A549 (cell line): ENCODE data around the gene VPS13D. TPM values are rescaled to one million over a fixed set of nuclear protein-coding genes. Genes with fewer than 3 reads are reported as not detected.
"Not testable (repeated sequence)": the region's sequence is repeated elsewhere in the genome, so short reads cannot be mapped to it uniquely, and the experiment has no call there.

Source experiments
- ATAC-seq, 2 experiments: fragments of 200-7000 bp in 1 of 2; fragments of >200 bp in 1 of 2; cut with Nextera tagmentation in 1 of 2; cut with Tn5 transposase in 1 of 2; 3 replicates each; pipeline versions ENCODE4 v1.8.0 to v1.9.1; 2018 to 2020; ENCODE audit warnings: mild to moderate bottlenecking in 1 of 2, moderate library complexity in 1 of 2
- CTCF ChIA-PET: fragments of 300-600 bp; sonication (Branson Sonifier 250); formaldehyde crosslinking; extraction: SDS; loops from one replicate; lab custom pipeline; 2021; ENCODE audit warnings: antibody characterized with exemption, inconsistent platforms; lab: Yijun Ruan, JAX
- POLR2A ChIA-PET: fragments of 350-600 bp; formaldehyde crosslinking; extraction: SDS; loops from one replicate; lab custom pipeline; 2021; ENCODE audit warnings: antibody characterized with exemption, inconsistent platforms; lab: Yijun Ruan, JAX
- DNase-seq, 2 experiments: peaks; one replicate each; pipeline versions ENCODE4 v3.0.0 to v3.0.0-alpha.2; 2011 to 2016; ENCODE audit warnings: low read depth in 1 of 2, low spot score in 1 of 2
- FAIRE-seq: peaks from 2 replicates; lab custom pipeline; 2011; peaks lifted over from hg19 to GRCh38; lab: Jason Lieb, UNC
- H3K27ac ChIP-seq, 2 experiments: fragments of >200 bp; sonication (Bioruptor Twin); formaldehyde crosslinking; 3 replicates each; pipeline ENCODE4 v1.5.1; 2016 to 2017
- H3K4me1 ChIP-seq: fragments of >200 bp; sonication (Bioruptor Twin); formaldehyde crosslinking; 3 replicates; pipeline ENCODE4 v1.6.1; 2016
- H3K4me2 ChIP-seq: fragments of >200 bp; sonication (Bioruptor Twin); formaldehyde crosslinking; 3 replicates; pipeline ENCODE4 v1.6.1; 2016
- H3K4me3 ChIP-seq: fragments of >200 bp; sonication (Bioruptor Twin); formaldehyde crosslinking; 3 replicates; pipeline ENCODE4 v1.5.1; 2016
- H3K9me3 ChIP-seq: fragments of >200 bp; sonication (Bioruptor Twin); formaldehyde crosslinking; 3 replicates; pipeline ENCODE4 v1.6.1; 2016
- CBX2 ChIP-seq: fragments of 200-600 bp; sonication (generic); IDR thresholded peaks from 2 replicates; pipeline ENCODE4 v1.6.1; 2016; ENCODE audit warnings: low read depth, mild to moderate bottlenecking, borderline replicate concordance
- CTCF ChIP-seq: fragments of >200 bp; sonication (Bioruptor Twin); formaldehyde crosslinking; IDR thresholded peaks from 3 replicates; pipeline ENCODE4 v1.5.1; 2016
- EP300 ChIP-seq, 2 experiments: fragments of >200 bp; sonication (Bioruptor Twin); formaldehyde crosslinking; IDR thresholded peaks; 2 replicates in 1 of 2; 3 replicates in 1 of 2; pipeline ENCODE4 v1.6.1; 2016 to 2017
- FOSL2 ChIP-seq, 2 experiments: fragments of 450-650 bp in 1 of 2; fragments of >200 bp in 1 of 2; sonication (Bioruptor Twin) in 1 of 2; formaldehyde crosslinking; IDR thresholded peaks; 2 replicates each; pipeline versions ENCODE4 v1.5.0 to v1.6.1; 2016 to 2020; ENCODE audit warnings: mild to moderate bottlenecking in 1 of 2, moderate library complexity in 1 of 2
- GATA3 ChIP-seq: IDR thresholded peaks from 2 replicates; pipeline ENCODE4 v1.6.1; 2012; ENCODE audit warnings: borderline replicate concordance
- HMGXB4 ChIP-seq: fragments of 250-450 bp; sonication (Bioruptor Pico); IDR thresholded peaks from 2 replicates; pipeline ENCODE4 v1.5.0; 2021; ENCODE audit warnings: mild to moderate bottlenecking, moderate library complexity, borderline replicate concordance
- HOXB13 ChIP-seq: fragments of 250-450 bp; sonication (Bioruptor Pico); IDR thresholded peaks from 2 replicates; pipeline ENCODE4 v1.5.0; 2020; ENCODE audit warnings: low read depth, mild to moderate bottlenecking, moderate library complexity
- HOXB5 ChIP-seq: fragments of 250-450 bp; sonication (Bioruptor Pico); IDR thresholded peaks from 2 replicates; pipeline ENCODE4 v1.5.0; 2020; ENCODE audit warnings: mild to moderate bottlenecking, moderate library complexity
- JUNB ChIP-seq: fragments of >200 bp; sonication (Bioruptor Twin); formaldehyde crosslinking; IDR thresholded peaks from 2 replicates; pipeline ENCODE4 v1.6.1; 2016
- MAFK ChIP-seq: fragments of 450-650 bp; IDR thresholded peaks from 2 replicates; pipeline ENCODE4 v1.6.1; 2014; ENCODE audit not compliant: partially characterized antibody
- NR3C1 ChIP-seq: fragments of >200 bp; sonication (Bioruptor Twin); formaldehyde crosslinking; IDR thresholded peaks from 3 replicates; pipeline ENCODE4 v1.6.1; 2017
- POLR2A ChIP-seq: IDR thresholded peaks from 2 replicates; pipeline ENCODE4 v1.6.1; 2012; ENCODE audit warnings: mild to moderate bottlenecking, low read length
- RCOR1 ChIP-seq: fragments of 150-350 bp; IDR thresholded peaks from 2 replicates; pipeline ENCODE4 v1.6.1; 2014; ENCODE audit warnings: antibody characterized with exemption, low read length, low read depth
- ZNF302 ChIP-seq: fragments of 250-450 bp; sonication (Bioruptor Pico); IDR thresholded peaks from 2 replicates; pipeline ENCODE4 v1.9.0; 2021; ENCODE audit warnings: inconsistent platforms, mild to moderate bottlenecking, moderate library complexity
- ZSCAN20 ChIP-seq: fragments of 250-450 bp; sonication (Bioruptor Pico); IDR thresholded peaks from 2 replicates; pipeline ENCODE4 v1.8.0; 2022; ENCODE audit warnings: mild to moderate bottlenecking, moderate library complexity
- WGBS: methylation state at CpG from one replicate; pipeline ENCODE4 v1.1.6; 2017; ENCODE audit errors: missing lambda C conversion rate; 5-methylcytosine and 5-hydroxymethylcytosine counted together
- polyA plus RNA-seq, 4 experiments: library from polyadenylated mRNA; depleted of rRNA in 3 of 4; stranded (reverse); fragments of >200 nt; fragmentation: RNase III in 1 of 4; extraction: RNeasy Plus Mini Kit Qiagen cat#74134 plus additional on column Dnase treatment in 1 of 4; gene quantifications; 2 replicates in 3 of 4; 3 replicates in 1 of 4; pipeline ENCODE4 v1.2.3, GENCODE V29; 2011 to 2017
- TF ChIP-seq, protein P1 (sequence below): fragments of 250-450 bp; sonication (Bioruptor Pico); IDR thresholded peaks from 2 replicates; pipeline ENCODE4 v1.5.0; 2020; ENCODE audit warnings: low read depth, mild to moderate bottlenecking, moderate library complexity

VPS13D gene
- polyA plus RNA-seq, 2 of the 4 experiments (the other 2 are of a cell fraction): 5.4 to 15.9 TPM

DNA sequence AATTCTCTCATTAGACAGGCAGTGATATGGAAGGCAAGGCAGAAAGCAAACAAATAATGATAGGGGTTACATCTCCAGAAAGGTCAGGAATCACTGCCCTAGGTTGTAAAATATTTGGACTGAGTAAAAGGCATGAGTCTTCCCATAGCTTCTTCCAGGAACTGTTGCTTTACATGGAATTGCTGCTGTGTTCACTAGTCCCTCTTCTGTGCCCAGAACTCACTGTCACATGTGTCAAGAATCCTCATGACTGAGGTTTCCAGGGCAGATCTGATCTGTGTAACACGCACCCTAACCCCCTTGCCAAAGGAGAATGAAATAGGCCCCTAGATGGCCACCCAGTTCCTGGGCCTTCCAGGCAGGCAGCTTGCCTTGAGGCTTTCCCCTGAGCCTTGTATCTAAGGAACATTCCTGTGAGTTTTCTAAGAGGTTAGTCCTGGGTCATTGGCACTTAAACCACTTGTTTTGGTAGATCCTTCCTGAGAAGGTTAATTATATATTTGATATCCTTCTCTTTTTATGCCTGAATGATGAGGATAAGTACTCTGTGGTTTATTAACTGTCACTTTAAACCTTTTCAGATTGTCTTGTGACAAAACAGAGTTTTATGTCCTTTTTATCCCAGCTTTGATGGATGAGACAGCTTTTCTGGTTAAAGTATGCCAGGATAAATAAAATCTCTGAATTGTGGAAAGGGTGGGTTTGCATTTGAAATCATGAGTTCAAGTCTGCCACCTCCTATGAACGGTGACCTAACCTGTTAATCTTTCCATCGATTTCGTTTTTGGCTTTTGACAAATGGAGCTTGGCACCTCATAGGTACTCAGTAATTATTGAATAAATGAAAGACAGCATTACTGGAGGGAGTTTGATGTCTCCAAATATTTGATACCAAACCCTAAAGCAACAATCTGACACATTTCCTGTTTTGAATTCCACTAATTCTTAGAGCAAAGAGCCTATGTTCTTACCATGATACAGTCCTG is 224.9 kb downstream of the VPS13D start:
- H3K4me1 ChIP-seq: peaks cover 51% of the 10 kb centered on the region
- ATAC-seq: peak in 1 of 2 experiments; percentile 71; a peak in 3 of 6 replicates
- DNase-seq: peak in 1 of 2 experiments; percentile 24
- peak overlapping the region; percentile 60 to 81 for H3K27ac ChIP-seq
- peak overlapping the region; percentile 27 for H3K4me2 ChIP-seq
- POLR2A ChIA-PET: interaction anchor here (0.5 kb wide), 1 partner anchor 163 kb away, joined by 10 read pairs; the partner anchor contains the start of gene DHRS3
- H3K9me3 ChIP-seq: no peaks in the 10 kb centered on the region
- CTCF ChIA-PET: interaction anchor here (0.6 to 1.2 kb wide), 2 partner anchors 15 to 140 kb away, joined by 3 read pairs; no protein-coding TSS in a partner anchor
- no peak overlapping the region for H3K4me3 ChIP-seq
- WGBS: 60% methylated on average over 4 of the region's 4 CpGs
- no peak for TF ChIP-seq CBX2
- TF ChIP-seq RCOR1: no peak
- FAIRE-seq: no peak

DNA sequence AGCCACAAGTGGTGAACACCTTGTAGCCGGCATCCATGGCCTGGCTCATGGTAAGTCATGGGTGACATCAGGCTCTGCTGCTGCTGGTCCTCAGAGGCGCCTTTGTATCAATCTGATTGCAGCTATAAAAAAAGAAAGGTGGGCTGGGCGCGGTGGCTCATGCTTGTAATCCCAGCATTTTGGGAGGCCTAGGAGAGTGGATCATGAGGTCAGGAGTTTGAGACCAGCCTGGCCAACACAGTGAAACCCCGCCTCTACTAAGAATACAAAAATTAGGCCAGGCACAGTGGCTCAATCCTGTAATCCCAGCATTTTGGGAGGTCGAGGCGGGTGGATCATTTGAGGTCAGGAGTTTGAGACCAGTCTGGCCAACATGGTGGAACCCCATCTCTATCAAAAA is 226.3 kb downstream of the VPS13D start:
- CTCF ChIA-PET: interaction anchor here (1.2 kb wide), 1 partner anchor 138 kb away, joined by 3 read pairs; no protein-coding TSS in a partner anchor
- POLR2A ChIA-PET, DNase-seq, H3K4me3 ChIP-seq, ATAC-seq, H3K4me2 ChIP-seq, H3K9me3 ChIP-seq, FAIRE-seq: not testable (repeated sequence)
- 98% methylated on average over 6 of the region's 7 CpGs for WGBS
- Histone ChIP-seq H3K4me1 (peaks cover 51% of the 10 kb centered on the region), H3K27ac (peak overlapping the region; percentile 57 to 81; a peak in 4 of 6 replicates)

GRCh38 chr1:12456979-12457378 is 227.1 kb downstream of the VPS13D start:
- DNase-seq: no peak
- Histone ChIP-seq H3K4me1 (peaks cover 60% of the 10 kb centered on the region), H3K4me3 (no peak overlapping the region), H3K9me3 (no peaks in the 10 kb centered on the region), H3K4me2 (peak overlapping the region; percentile 46), H3K27ac (peak overlapping the region; percentile 57 to 81)
- ATAC-seq: no peak; a peak in 1 of 6 replicates
- TF ChIP-seq GATA3 (peak; percentile 31; the same call in 1 of the 2 replicates), POLR2A (no peak), ZSCAN20 (CRISPR knock-in tag) (no peak), MAFK (no peak), CTCF (no peak)
- ChIA-PET POLR2A (no interaction called here), CTCF (no interaction called here)
- 8% methylated on average over 1 of the region's 1 CpG for WGBS
- no peak for FAIRE-seq

DNA sequence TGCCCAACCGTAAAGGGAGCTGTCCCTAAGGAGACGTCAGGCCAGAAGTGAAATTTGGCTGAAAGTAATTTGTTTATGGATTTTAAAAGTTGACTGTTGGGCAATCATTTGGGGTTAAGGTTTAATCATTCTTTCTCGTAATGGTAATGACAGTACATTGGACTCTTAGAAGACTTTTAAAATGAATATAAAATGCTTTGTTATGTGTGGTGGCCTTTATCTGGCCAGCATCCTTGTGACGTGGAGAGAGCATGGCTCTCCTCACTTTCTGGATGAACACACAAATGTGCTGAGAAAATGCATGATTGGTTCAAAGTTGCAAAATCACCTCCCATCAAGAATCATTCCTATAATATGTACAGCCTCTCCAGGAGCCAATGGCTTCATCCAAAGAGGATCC is 227.9 kb downstream of the VPS13D start:
- 91% methylated on average over 4 of the region's 4 CpGs for WGBS
- Histone ChIP-seq H3K4me3 (no peak overlapping the region), H3K4me1 (peaks cover 68% of the 10 kb centered on the region), H3K4me2 (peak overlapping the region; percentile 46; the same call in 2 of the 3 replicates), H3K27ac (peak overlapping the region; percentile 58 to 81; a peak in 5 of 6 replicates), H3K9me3 (no peaks in the 10 kb centered on the region)
- ChIA-PET CTCF (no interaction called here), POLR2A (no interaction called here)
- DNase-seq: no peak
- no peak for ATAC-seq
- FAIRE-seq: no peak
- TF ChIP-seq RCOR1 (no peak), CBX2 (no peak), HOXB5 (CRISPR knock-in tag) (no peak), FOSL2 (IDR thresholded peaks at IDR 0.05) (no peak), FOSL2 (CRISPR knock-in tag; IDR thresholded peaks at IDR 0.05) (no peak), EP300 (IDR thresholded peaks at IDR 0.05) (no peak), ZNF302 (CRISPR knock-in tag) (no peak), JUNB (no peak), HOXB13 (CRISPR knock-in tag) (no peak), POLR2A (no peak), NR3C1 (no peak), HMGXB4 (no peak)
- TF ChIP-seq, protein P1, sequence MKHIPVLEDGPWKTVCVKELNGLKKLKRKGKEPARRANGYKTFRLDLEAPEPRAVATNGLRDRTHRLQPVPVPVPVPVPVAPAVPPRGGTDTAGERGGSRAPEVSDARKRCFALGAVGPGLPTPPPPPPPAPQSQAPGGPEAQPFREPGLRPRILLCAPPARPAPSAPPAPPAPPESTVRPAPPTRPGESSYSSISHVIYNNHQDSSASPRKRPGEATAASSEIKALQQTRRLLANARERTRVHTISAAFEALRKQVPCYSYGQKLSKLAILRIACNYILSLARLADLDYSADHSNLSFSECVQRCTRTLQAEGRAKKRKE (CRISPR knock-in tag): no peak
